ENCODE results near the gene CRB1. TPM values are rescaled to one million over a fixed set of nuclear protein-coding genes. Genes with fewer than 3 reads are reported as not detected.

Gene CRB1
- total RNA-seq, 3 donors from 2014 or later: 0.51 TPM; not detected in 2

DNA sequence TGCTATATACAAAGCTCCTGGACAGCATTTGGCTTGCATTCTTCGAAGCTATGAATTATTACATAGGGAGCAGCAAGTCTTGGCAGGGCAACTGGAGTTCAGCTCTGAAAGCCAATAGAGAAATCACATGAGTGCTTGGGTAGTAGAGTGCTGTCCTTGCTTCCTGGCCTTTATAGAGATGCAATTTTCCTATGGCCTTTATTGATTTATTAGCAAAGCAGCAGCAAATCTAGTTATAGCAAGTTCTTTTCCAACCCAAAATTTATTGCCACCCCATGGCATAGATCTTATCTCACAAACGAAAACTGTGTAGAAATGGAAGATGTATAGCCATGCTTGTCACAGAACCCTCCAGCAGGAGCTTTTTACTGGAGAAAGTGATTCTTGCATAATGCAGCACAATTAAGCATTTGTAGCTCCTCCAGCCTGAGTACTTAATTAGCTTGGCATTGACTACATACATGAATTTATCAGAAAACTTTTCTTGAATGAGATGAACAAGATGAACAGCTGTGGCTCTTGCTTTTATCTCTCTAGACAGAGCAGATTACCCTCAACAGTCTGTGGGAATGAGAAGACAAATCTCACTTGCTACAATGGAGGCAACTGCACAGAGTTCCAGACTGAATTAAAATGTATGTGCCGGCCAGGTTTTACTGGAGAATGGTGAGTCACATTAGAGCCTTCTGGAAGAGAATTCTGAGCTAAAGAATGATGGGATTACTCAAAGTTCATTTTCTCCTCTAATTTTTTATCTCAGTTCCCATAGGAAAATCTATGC, 170.1 kb downstream of the CRB1 start:
- ATAC-seq: no peak
- intact Hi-C loops (cut with DNase I, micrococcal nuclease): no loop called here
- Histone ChIP-seq H3K4me3 (no peak overlapping the region), H3K4me1 (ENCODE audit: low read depth) (no peaks in the 10 kb centered on the region), H3K36me3 (ENCODE audit: low read depth) (no peaks in the 10 kb centered on the region), H3K9me3 (no peaks in the 10 kb centered on the region)
- no peak for DNase-seq
- TF ChIP-seq, protein P1, sequence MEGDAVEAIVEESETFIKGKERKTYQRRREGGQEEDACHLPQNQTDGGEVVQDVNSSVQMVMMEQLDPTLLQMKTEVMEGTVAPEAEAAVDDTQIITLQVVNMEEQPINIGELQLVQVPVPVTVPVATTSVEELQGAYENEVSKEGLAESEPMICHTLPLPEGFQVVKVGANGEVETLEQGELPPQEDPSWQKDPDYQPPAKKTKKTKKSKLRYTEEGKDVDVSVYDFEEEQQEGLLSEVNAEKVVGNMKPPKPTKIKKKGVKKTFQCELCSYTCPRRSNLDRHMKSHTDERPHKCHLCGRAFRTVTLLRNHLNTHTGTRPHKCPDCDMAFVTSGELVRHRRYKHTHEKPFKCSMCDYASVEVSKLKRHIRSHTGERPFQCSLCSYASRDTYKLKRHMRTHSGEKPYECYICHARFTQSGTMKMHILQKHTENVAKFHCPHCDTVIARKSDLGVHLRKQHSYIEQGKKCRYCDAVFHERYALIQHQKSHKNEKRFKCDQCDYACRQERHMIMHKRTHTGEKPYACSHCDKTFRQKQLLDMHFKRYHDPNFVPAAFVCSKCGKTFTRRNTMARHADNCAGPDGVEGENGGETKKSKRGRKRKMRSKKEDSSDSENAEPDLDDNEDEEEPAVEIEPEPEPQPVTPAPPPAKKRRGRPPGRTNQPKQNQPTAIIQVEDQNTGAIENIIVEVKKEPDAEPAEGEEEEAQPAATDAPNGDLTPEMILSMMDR (IDR thresholded peaks at IDR 0.05): no peak

DNA sequence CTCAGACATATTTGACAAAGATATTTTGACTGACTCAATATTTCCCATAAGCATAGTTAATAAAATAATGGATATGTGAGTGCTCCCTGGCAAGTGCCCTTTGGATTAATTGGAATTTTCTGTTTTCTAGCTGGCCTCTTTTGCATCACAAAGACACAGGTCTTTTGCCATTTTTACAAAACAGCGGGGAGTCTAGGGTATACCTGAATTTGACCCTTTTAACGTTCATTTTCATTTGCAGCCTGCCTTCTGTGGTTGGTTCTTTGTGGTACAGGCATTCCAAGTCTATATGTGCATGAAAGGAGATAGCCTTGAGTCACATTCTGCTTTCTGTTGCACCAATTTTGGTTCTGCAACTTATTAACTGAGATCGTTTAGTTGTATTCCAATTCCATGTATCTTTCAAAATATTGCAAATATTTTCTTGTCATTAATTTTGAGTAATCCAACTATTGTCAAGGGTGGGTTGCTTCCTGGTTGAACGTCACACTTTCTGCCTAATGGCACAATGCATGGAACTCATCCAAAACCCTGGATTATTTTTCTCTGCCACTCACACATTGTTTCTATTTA, 171.7 kb downstream of the CRB1 start:
- TF ChIP-seq, protein P1 (IDR thresholded peaks at IDR 0.05): no peak
- H3K4me3 ChIP-seq: no peak overlapping the region
- ATAC-seq (no peak), DNase-seq (no peak)
- intact Hi-C loops (cut with DNase I, micrococcal nuclease): no loop called here
- no peaks in the 10 kb centered on the region for H3K36me3 ChIP-seq (ENCODE audit: low read depth)
- H3K9me3 ChIP-seq: no peaks in the 10 kb centered on the region
- no peaks in the 10 kb centered on the region for H3K4me1 ChIP-seq (ENCODE audit: low read depth)

DNA sequence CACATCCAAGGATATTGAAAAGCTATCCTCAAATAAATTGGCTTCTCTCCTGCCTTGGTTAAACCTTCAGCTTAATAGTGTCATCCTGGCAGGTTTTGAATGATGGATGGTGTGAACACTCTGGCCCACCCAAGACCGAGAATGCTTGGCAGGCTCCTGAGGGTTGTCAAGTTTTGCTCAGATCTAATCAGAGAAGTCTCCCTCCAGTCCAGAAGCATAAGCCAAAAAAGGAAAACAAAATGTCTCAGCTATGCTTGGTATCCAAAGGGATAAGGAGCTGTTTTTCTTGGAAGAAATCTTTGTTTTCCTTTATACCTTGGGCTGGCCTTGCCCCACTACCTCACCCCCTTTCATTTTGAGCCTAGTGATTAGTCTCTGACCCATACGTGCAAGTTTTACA, 172.7 kb downstream of the CRB1 start:
- H3K9me3 ChIP-seq: no peaks in the 10 kb centered on the region
- no peak overlapping the region for H3K4me3 ChIP-seq
- ATAC-seq: no peak
- no peak for DNase-seq
- no peaks in the 10 kb centered on the region for H3K4me1 ChIP-seq (ENCODE audit: low read depth)
- intact Hi-C loops (cut with DNase I, micrococcal nuclease): no loop called here
- TF ChIP-seq, protein P1 (IDR thresholded peaks at IDR 0.05): no peak
- no peaks in the 10 kb centered on the region for H3K36me3 ChIP-seq (ENCODE audit: low read depth)

DNA sequence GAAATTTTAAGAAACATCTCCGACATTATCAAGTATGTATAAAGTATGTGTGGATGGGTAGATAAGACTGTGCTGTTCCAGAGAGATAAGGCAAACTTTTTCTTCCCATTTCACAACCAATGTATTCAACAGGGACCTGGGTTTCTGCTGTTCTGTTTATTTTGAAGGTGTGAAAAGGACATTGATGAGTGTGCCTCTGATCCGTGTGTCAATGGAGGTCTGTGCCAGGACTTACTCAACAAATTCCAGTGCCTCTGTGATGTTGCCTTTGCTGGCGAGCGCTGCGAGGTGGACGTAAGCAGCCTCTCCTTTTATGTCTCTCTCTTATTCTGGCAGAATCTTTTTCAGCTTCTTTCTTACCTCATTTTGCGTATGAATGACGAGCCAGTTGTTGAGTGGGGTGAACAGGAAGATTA, 174.0 kb downstream of the CRB1 start:
- no peaks in the 10 kb centered on the region for H3K9me3 ChIP-seq
- TF ChIP-seq, protein P1 (IDR thresholded peaks at IDR 0.05): no peak
- H3K36me3 ChIP-seq (ENCODE audit: low read depth): no peaks in the 10 kb centered on the region
- intact Hi-C loops (cut with DNase I, micrococcal nuclease): no loop called here
- no peaks in the 10 kb centered on the region for H3K4me1 ChIP-seq (ENCODE audit: low read depth)
- ATAC-seq (no peak), DNase-seq (no peak)
- H3K4me3 ChIP-seq: no peak overlapping the region

DNA sequence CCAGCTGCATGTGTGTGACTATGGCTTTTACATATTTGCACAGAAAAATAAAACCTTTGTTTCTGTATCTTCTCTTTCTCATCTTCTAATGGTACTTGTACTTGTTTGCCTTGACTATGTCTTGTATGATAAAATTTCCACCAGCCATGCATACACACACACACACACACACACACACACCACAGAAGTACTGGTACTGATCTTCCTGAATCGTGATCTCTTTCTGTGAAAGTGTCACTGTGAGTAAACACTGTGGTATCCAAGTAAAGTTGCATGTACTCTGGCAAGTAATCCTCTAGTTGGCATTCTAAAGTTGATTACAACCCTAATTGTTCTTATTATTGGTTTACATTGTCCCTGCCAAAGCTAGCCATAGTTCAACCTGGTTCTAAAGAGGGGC, 176.7 kb downstream of the CRB1 start:
- ATAC-seq (no peak), DNase-seq (no peak)
- intact Hi-C loops (cut with DNase I, micrococcal nuclease): no loop called here
- TF ChIP-seq, protein P1 (IDR thresholded peaks at IDR 0.05): no peak
- H3K36me3 ChIP-seq (ENCODE audit: low read depth): no peaks in the 10 kb centered on the region
- H3K9me3 ChIP-seq: no peaks in the 10 kb centered on the region
- H3K4me3 ChIP-seq: no peak overlapping the region
- no peaks in the 10 kb centered on the region for H3K4me1 ChIP-seq (ENCODE audit: low read depth)

All from mucosa of descending colon (tissue), 3 donors.